ENCODE data around the gene MCOLN2. TPM values are rescaled to one million over a fixed set of nuclear protein-coding genes. Genes with fewer than 3 reads are reported as not detected.
"Not testable (repeated sequence)": the region's sequence is repeated elsewhere in the genome, so short reads cannot be mapped to it uniquely, and the experiment has no call there.

MCOLN2 gene
- total RNA-seq = not detected

- DNase-seq = peak; percentile 47
Measured at GRCh38 chr1:84996846-84997666, at the start of gene MCOLN2. Gene MCOLN2, minus strand, starts transcription at chr1:84997113. Its CDS starts 241 bp downstream, at chr1:84996872.

GRCh38 chr1:85042413-85042812, 45.5 kb upstream of the MCOLN2 start:
- DNase-seq = no peak

DNA sequence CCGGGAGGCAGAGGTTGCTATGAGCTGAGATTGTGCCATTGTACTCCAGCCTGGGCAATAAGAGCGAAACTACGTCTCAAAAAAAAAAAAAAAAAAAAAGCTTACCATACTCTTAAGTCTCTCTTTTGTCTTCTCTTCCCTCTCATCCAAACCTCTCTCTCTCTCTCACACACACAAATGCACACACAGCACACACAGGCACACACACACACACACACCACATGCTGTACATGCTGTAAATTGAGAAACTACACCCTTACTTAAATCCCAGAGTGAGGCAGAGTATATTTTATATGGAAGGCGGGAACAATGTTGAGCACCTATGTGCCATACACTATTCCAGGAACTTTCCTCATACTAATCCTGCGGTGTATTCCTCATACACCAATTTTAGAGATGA, 44.9 kb upstream of the MCOLN2 start:
- DNase-seq = no peak

GRCh38 chr1:85033221-85033620, 36.3 kb upstream of the MCOLN2 start:
- no peak for DNase-seq

DNA sequence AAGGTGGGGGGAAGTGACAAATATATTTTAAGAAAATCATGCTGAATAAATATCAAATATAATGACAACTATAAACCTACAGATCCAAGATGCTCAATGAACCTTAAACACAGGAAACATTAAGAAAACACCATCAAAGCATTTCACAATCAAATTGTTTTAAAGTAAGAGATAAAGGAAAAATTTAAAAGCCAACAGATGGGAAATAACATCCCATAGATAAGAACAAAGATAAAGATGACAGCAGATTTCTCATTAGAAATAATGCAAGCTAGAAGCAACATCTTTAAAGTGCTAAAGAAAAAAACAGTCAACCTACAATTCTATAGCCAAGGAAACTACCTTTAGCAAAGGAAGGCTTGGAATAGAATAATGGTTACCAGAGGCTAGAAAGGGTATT, 33.6 kb upstream of the MCOLN2 start:
- no peak for DNase-seq

GRCh38 chr1:85028151-85028550, 31.2 kb upstream of the MCOLN2 start:
- DNase-seq = no peak

DNA sequence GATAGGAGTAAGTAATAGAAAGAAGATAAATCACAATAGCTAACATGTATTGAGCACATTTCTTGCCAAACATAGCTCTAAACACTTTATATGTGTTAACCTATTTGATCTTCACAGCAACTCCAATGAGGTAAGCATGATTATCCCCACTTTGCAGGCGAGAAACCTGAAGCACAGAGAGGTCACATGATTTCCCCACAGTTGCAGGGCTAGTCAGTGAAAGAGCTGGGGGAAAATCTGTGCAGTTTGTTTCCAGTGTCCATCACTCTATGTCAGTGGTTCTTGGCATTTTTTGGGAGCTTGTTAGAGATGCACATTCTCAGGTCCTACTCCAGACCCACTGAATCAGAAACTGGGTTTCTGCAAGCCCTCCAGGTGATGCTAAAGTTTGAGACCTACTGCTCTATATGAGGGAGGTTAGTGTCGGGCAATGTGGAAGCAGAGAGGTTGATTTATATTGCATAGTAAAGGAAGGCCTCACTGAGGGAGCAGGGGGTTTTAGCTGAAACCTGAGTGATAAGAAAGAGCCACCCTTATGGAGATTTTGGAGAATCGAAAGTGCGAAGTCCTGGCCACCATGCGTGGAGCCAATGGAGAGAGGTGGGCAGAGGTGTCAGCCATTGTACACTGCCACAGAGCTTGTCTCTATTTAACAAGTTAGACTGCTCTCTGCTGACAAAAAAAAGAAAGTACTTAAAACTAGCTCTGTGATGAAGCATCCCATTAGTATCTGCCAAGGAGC, 30.5 kb upstream of the MCOLN2 start:
- peak; percentile 15 for DNase-seq

DNA sequence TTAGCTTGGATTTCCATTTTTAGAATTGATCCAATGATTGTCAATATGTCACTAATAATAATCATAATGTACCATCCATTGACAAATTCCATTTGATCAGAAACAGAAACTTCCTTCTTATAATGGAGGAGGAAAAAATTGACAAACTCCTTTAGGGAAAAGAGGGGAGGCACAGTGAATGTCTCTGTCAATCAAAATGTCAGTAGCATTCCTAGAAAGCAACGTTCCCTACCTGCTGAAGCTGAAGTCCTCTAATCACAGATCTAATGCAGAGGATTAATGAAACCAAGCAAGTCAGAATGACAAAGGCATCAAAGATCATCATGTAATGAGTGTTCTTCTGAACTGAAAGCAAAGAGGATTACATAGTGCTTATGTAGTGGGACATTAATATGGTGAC, 29.0 kb upstream of the MCOLN2 start:
- no peak for DNase-seq

DNA sequence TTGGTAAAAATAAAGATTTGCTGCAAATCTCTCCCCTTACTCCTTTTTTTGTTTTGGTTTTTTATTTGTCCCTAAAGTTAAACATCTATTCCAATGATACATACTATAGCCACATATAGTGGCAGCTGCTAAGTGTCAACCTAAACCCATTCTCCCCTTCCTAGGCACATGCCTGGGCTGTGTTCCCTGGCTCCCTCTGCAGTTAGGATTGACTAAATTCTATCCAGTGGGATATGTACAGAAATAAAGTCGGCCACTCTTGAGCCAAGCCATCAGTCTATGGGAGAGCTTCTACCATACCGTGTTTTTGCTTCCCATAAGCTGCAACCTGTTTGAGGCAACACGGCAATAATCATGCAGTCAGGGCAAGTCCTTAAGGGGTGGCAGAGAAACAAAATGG, 27.8 kb upstream of the MCOLN2 start:
- DNase-seq = no peak

DNA sequence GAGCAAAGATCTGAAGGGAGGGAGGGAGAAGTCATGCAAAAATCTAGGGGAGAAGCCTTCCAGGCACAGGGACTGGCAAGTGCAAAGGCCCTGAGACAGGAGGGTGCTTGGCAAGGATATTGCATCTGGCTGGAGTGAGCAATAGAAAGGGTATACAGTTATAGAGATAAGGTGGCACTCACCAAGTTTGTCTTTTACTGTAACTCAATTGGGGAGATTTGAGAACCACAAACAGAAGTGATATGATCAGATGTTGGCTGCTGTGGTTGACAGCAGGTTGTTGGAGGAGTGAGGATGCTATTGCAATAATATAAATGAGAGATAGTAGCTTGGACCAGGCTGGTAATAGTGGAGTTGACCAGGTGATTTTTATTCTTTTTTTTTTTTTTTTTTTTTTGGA, 25.8 kb upstream of the MCOLN2 start:
- no peak for DNase-seq

- peak; percentile 45 for DNase-seq
Measured at GRCh38 chr1:85019994-85020393, 23.1 kb upstream of the MCOLN2 start.

GRCh38 chr1:85015826-85016225, 18.9 kb upstream of the MCOLN2 start:
- DNase-seq = no peak

- not testable (repeated sequence) for DNase-seq
Measured at GRCh38 chr1:85005641-85006040, 8.7 kb upstream of the MCOLN2 start.

DNA sequence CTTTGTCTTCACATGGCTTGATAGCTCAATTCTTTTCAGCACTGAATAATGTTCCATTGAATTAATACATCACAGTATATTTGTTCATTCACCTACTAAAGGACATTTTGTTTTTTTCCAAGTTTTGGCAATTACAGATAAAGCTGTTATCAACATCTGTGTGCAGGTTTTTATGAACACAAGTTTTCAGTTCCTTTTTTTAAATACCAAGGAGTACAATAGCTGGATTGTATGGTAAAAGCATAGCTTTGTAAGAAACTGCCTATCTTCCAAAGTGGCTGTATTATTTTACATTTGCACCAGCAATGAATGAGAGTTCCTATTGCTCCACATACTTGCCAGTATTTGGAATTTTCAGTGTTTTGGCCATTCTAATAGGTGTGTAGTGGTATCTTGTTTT, 4.8 kb upstream of the MCOLN2 start:
- no peak for DNase-seq

GRCh38 chr1:84998642-84999280, 1.8 kb upstream of the MCOLN2 start:
- no peak for DNase-seq

DNA sequence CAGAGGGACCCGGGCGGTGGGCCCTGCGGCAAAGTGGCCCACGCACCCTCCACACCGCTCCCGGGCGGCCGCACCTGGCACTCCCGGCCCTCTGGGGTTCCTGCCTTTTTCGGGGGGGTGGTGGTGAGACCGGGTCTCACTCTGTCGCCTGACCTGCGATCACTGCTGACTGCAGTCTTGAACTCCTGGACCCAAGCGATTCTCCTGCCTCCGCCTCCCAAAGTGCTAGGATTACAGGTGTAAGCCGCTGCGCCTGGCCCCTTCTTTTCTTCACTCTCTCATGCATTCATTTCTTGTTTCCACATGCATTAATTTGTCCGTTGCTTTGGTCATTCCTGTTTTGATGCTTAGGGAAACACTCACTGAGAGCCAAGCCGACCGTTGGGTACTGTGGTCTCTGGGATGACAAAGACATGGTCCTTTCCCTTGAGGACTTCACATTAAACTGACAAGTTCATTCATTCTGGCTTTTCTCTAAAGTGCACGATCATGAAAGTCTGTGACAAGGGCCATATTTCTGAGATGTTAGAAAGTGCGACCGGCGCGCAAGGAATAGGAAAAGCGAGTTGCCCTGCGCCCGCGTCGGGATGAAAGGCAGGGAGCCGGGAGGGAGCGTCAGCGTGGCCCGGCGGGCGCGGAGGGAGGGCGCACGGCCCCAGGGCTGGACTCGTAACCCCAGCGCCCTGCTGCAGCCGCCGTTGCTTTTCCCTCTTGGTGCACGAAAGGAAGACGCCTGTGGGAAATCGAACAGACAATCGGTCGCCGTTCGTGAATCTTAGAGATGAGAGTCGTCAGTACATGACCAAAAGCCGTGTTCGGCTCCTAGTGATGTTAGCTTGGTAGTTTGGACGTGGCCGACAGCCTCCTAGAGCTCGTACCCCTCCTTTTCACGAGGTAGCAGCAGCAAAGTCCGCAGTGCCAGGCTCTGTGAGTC, 1.0 kb upstream of the MCOLN2 start:
- DNase-seq = peak; percentile 10

- peak; percentile 4 for DNase-seq
Measured at GRCh38 chr1:84995484-84996334, 1.2 kb downstream of the MCOLN2 start.

DNA sequence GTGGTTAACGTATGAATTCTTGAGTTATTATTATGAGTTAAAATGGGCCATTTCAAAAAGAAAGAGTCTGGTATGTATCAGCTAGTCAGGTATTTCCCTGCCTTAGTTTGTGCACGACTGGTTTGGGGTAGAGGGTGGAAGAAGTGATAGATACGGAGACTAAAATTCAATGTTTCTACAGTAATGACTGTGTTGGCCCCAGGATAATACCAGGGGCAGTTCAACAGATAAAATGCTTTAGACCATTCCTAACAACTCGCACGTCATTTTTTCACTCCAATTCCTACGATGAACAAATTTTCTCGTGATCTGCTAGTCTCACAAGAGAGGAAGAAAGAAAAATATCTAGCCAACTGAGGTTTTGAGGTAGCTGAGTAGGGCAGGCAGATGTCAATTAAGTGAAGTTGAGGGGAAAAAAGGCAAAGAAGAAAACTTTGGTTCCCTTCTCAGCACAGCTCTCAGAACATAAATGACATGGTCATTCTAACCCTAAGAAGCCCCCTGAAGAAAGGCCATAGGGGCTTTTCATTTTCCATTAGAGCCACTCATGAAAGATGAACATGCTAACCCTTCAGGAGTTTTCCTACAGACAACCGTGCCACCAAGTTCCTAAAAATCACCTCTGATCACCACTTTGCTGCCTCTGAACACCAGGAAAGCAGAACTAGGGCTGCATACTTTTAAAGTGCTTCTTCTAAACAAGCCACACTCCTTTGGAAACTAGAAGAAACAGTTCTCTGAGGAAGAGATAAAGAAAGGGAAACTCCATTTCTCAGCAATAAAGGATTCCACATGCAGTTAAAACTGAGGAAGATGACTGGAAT, 5.6 kb downstream of the MCOLN2 start:
- DNase-seq = no peak

DNA sequence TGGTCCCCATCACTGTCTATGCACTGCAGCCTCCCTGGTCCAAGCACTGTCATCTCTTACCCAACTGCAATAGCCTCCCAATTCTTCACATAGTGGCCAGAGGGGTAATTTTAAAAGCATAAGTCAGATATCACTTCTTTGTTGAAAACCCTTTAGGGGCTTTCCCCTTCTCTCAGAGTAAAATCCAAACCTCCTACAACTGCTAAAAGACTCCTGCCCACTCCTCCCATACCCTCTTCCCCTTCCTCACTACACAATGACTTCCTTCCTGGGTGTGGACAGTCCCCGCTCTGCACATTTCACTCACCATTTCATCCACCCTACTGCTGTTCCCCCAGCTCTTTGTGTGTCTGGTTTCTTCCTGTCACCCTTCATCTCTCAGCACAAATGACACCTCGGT, 8.3 kb downstream of the MCOLN2 start:
- no peak for DNase-seq

DNA sequence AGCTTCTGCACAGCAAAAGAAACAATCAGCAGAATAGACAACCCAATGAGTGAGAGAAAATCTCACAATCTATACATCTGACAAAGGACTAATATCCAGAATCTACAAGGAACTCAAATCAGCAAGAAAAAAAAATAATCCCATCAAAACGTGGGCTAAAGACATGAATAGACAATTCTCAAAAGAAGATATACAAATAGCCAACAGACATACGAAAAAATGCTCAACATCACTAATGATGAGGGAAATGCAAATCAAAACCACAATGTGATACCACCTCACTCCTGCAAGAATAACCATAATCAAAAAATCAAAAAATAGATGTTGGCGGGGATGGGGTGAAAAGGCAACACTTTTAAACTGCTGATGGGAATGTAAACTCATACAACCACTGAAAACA, 10.4 kb downstream of the MCOLN2 start:
- not testable (repeated sequence) for DNase-seq
